ENCODE measurements around the gene ANKHD1.
A peak's percentile ranks its signal among the peaks of the same experiment; 100 is the strongest.
"Not testable (repeated sequence)": the region's sequence is repeated elsewhere in the genome, so short reads cannot be mapped to it uniquely, and the experiment has no call there.

ANKHD1 gene

GRCh38 chr5:140564196-140565023, 162.8 kb downstream of the ANKHD1 start, which contains the start of the genes APBB3 and SLC35A4:
APBB3 (minus strand) TSS chr5:140564598; CDS start chr5:140564245, 353 bp downstream.
SLC35A4 (plus strand) TSS chr5:140564828; CDS start chr5:140567170, 2,342 bp downstream.
- DNase-seq (ENCODE audit: low spot score) = peak; percentile 97

- DNase-seq (ENCODE audit: low spot score) = no peak
These were observed 163.6 kb downstream of the ANKHD1 start for GRCh38 chr5:140565024-140565779.

GRCh38 chr5:140565780-140566095, 164.1 kb downstream of the ANKHD1 start:
- no peak for DNase-seq (ENCODE audit: low spot score)

GRCh38 chr5:140566665-140567064, 165.0 kb downstream of the ANKHD1 start:
- no peak for DNase-seq (ENCODE audit: low spot score)

- no peak for DNase-seq (ENCODE audit: low spot score)
These were observed 165.6 kb downstream of the ANKHD1 start for GRCh38 chr5:140567136-140567818.

GRCh38 chr5:140567871-140568270, 166.2 kb downstream of the ANKHD1 start:
- DNase-seq (ENCODE audit: low spot score) = no peak

- no peak for DNase-seq (ENCODE audit: low spot score)
These were observed 166.9 kb downstream of the ANKHD1 start for GRCh38 chr5:140568443-140569063.

GRCh38 chr5:140569197-140569596, 167.6 kb downstream of the ANKHD1 start:
- no peak for DNase-seq (ENCODE audit: low spot score)

GRCh38 chr5:140570058-140570457, 168.4 kb downstream of the ANKHD1 start:
- no peak for DNase-seq (ENCODE audit: low spot score)

- DNase-seq (ENCODE audit: low spot score) = no peak
These were observed 168.9 kb downstream of the ANKHD1 start for GRCh38 chr5:140570488-140570887.

GRCh38 chr5:140571105-140571504, 169.5 kb downstream of the ANKHD1 start:
- peak; percentile 45 for DNase-seq (ENCODE audit: low spot score)

- DNase-seq (ENCODE audit: low spot score) = no peak
These were observed 172.1 kb downstream of the ANKHD1 start for GRCh38 chr5:140573683-140574082.

GRCh38 chr5:140574165-140574564, 172.5 kb downstream of the ANKHD1 start:
- no peak for DNase-seq (ENCODE audit: low spot score)

- peak; percentile 67 for DNase-seq (ENCODE audit: low spot score)
These were observed 173.7 kb downstream of the ANKHD1 start for GRCh38 chr5:140575309-140575708.

GRCh38 chr5:140576776-140577201, 175.2 kb downstream of the ANKHD1 start:
- DNase-seq (ENCODE audit: low spot score) = peak; percentile 24

- not testable (repeated sequence) for DNase-seq (ENCODE audit: low spot score)
These were observed 177.6 kb downstream of the ANKHD1 start for GRCh38 chr5:140579188-140579747.

GRCh38 chr5:140587495-140587894, 185.9 kb downstream of the ANKHD1 start:
- no peak for DNase-seq (ENCODE audit: low spot score)

GRCh38 chr5:140588311-140589070, 186.9 kb downstream of the ANKHD1 start:
- peak; percentile 68 for DNase-seq (ENCODE audit: low spot score)

All from AG20443 (cell line).